HG03457 (cell line): ENCODE results near the gene MARCO.
"Not testable (repeated sequence)": the region's sequence is repeated elsewhere in the genome, so short reads cannot be mapped to it uniquely, and the experiment has no call there.

ENCODE experiments used
- ATAC-seq: cut with Tn5 transposase; IDR thresholded peaks from one replicate; pipeline ENCODE4 v1.9.1; 2021; ENCODE audit warnings: moderate number of reproducible peaks; ENCODE audit not compliant: unreplicated experiment

MARCO gene

DNA sequence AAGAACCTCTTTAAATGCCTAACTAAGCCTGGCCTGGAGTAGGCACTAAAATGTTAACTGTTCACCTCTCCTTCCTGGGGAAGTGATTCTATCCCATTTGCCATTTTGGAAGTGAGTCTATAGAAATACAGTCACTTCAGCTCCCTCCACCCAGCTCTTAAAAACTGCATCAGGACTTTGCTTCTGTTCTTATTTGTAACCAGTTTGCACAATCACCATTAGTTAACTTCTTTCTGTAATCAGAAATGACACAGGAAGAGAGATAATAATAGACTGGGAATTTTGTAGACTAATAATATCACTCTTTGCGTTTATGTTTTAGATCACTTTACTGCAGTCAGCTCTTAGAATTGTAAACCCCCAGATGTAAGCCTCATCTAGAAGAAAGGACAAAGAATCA lies 16.0 kb upstream of the MARCO start:
- no peak for ATAC-seq

DNA sequence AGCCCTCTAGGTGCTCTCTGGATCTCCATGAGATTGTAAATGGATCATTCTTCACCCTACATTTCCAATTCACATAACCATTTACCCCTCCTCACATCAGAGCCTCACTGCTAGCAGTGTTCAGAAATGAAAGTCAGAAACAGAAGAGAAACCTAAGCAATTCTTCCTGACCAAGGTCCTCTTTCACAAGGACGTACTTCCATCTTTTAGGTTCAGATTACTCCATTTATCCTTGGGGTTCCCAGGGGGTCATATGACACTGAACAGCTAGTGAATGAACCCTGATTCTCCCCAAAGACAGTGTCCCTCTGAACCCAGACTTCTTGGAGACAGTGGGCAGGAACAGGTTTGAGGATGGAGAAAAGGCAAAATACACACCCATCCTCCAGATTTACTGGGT lies 12.9 kb upstream of the MARCO start:
- ATAC-seq, result no peak

DNA sequence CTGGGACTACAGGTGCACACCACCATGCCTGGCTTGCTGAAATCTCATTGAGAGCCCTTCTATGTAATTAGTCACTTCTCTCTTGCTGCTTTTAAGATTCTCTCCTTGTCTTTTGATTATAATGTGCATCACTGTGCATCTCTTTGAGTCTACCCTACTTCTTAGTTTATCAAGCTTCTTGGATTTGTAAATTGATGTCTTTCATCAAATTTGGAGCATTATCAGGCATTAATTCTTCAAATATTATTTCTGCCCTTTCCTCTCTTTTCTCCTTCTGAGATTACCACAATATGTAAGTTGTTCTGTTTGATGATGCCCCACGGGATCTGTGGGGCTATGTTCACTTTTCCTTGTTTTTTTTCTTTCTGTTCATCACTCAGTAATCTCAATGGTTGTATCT lies 9.0 kb upstream of the MARCO start:
- ATAC-seq, result no peak

DNA sequence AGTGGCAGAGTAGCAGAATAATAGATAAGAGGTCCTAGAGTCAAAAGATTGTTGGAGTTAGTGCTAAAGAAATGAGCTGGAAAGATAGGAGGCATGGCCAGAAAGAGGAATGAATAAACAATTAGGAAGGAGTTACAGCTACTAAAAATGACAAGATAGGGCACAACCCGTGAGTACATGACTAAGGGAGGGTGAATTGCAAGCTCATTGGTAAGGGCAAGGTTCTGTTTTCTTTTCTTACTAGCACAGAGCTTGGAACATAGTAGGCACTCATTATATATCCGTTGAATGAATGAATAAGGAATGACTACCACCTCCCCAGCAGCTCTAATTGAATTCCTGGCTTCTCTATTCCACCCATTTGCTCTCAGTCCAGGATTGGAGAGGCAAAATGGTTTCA lies 5.7 kb upstream of the MARCO start:
- no peak for ATAC-seq

- no peak for ATAC-seq
These were observed 5.1 kb upstream of the MARCO start for GRCh38 chr2:118936936-118937335.

GRCh38 chr2:118937817-118938216 lies 4.2 kb upstream of the MARCO start:
- no peak for ATAC-seq

DNA sequence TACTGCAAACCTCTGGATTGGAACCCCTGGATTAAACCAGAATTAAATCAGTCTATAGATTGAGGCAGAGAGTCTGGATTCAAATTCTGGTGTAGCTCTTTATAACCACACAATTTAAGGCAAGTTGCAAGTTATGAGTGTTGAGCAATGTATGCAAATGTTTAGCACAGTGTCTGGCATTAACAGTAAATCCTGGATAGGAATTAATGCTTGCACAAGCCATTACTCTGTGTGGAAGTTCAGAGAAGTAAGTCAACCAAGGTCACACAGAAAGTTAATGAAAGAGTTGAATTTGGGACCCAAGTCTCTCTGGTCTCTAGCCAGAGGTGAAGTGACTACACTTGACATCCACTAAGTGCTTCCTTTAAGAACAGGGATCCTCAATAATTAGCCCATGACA lies 2.0 kb upstream of the MARCO start:
- no peak for ATAC-seq

DNA sequence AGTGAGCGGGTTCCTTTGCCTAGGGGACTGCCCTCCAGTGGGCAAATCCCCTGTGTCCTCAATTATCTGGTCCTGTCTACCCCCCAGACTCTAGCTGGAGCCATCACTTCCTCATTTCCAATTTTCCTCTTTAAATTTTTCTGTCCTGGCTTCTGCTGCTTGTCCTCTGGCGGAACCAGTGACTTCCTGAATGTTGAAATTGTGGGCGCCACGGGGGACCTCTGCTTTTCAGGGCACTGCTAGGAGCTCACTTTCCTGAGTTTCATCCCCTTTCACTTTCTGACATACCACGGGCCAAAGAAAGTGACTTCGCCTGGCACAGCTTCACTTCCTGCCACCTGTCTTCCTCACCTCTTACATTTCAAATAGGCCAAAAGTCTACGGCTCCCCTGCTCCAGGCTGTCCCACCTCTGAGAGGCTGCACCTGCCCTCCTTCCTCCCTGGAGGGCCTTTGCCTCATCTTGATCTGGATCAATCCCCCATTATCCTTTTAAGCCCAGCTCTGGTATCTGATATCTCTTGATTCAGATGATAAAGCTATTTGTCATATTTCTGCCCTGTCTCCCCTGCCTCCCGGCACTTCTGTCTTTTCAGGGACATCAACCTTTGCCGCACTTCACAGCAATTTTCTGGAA lies 1.4 kb upstream of the MARCO start:
- no peak for ATAC-seq

- ATAC-seq, result no peak
These were observed 1.3 kb downstream of the MARCO start for GRCh38 chr2:118943286-118943685.

- no peak for ATAC-seq
These were observed 3.9 kb downstream of the MARCO start for GRCh38 chr2:118945881-118946280.

DNA sequence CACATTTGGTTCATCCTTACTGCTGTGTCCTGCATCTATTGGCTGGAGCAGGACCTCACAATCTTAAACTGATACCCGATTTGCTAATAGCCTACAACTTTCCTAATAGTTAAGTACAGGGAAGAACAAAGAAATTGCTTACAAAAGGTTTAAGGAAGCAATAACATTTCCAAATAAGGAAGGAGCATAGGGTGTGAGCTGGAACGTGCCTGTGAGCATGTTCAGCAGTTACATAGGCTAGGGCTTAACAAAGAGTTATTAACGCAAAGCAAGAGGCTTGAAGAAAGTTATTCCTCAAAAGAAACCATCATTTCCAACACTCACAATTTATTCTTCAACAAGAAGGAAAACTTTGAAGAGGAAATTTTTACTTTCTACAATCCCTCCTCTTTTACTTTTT lies 6.3 kb downstream of the MARCO start:
- not testable (repeated sequence) for ATAC-seq

- no peak for ATAC-seq
These were observed 12.5 kb downstream of the MARCO start for GRCh38 chr2:118954297-118955060.

- ATAC-seq, result no peak
These were observed 23.7 kb downstream of the MARCO start for GRCh38 chr2:118965737-118966136.

GRCh38 chr2:118967124-118967880 lies 25.3 kb downstream of the MARCO start:
- no peak for ATAC-seq

- ATAC-seq, result no peak
These were observed 26.0 kb downstream of the MARCO start for GRCh38 chr2:118968042-118968441.

DNA sequence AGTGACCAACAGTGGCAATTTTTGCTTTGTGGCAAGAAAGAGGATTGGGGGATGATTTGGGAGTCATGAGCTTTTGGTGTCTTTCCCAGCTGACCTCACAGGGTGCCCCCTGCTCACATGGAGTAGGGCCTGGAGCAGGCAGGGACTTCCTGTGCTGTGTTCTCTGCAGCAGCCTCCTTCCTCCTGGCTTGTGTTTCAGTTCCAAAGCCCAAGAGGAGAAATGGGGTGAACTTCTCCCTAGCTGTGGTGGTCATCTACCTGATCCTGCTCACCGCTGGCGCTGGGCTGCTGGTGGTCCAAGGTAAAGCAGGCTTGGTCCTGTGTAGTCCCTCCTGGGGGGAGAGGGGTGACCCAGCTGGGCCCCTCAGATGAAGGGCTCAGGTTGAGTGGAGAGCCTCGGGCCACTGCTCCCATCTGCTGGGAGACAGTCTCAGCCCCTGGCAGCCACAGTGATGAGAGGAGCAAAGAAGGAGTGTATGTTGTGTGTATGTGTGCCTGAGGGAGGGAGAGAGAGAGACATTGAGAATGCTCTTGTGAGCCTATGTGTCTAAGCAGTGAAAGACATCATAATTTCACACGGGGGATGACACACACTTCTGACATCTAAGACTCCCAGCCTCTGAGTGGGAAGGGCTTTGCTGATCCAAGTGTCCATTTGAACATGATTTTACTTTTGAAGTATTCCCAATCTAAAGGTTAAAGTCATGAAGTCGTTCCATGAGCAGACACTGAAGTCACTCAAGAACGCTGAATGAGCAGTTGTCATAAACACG lies 27.2 kb downstream of the MARCO start:
- ATAC-seq, result no peak

GRCh38 chr2:118969734-118970395 lies 27.9 kb downstream of the MARCO start:
- ATAC-seq, result no peak

DNA sequence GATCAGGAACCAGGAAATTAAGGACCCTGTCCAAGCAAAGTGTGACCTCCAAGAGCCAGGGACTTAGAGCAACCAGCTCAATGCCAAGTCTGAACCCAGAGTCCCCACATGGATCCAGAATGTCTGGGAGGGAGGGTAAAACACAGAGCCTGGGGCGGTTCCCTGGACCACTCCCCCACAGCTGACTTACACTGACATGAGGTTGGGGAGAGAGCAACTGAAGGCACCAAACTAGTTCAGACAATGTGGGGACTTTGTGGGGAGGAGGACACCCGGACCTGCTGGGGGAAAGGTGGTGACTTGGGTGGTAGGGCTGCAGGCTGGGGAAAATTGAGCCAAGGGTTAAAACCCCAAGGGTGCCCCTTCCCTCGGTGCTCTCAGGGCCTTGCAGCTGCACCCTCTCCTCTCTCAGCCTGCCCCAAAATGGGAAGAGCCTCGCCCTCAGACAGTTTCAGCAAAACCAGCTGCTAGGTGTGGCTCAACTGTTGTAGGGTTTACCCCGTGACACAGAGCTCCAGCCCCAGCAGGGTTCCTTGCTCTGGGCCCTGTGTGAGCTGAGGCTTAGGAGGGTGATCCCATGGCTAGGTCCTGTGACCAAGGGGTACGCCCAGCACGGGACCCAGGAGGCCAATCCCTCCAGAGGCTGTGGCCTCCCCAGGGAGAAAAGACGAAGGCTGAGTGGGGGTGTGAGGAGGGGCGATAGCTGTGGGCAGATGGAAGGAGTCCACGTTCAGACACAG lies 28.6 kb downstream of the MARCO start:
- no peak for ATAC-seq

DNA sequence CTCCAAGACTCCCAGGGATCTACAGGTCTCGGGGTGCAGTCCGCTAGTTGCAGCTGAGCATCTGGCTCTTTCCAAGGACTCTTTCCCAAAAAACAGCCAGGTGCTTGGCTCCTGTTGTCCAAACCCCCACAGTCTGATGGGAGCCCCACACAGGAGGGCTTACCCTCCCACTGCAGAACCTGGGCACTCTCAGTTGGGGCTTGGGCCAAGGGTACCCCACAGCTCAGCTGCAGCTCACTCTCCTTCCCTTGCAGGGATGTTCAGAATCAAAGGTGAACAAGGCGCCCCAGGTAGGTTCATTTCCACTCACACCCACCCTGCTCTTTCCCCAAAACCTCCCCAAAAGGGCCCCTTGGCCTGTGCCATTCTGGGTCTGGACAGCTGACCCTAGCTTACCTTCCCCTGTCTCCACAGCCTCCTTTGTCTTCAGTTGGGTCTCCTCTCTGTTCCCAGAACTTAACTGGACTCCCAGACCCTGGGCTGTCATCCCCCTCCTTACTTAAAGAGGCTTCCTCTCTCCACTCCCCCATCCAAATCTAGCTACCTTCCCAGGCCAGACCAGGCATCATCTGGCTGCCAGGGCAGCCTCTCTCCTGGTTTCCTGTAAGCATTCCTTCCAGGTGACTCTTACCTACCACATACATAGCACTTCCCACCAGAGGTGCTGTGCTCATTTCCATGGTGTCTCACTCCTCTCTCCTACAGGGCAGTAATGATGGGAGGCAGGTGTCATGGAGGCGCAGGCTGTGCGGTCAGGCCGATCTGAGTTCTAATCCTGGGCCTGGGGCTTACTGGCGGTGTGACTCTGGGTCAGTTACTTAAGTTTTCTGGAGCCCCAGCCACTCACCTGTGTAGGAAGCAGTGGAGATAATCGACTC lies 29.5 kb downstream of the MARCO start:
- ATAC-seq, result no peak
